Astrocyte (in vitro differentiated cells and primary cell): ENCODE measurements around the gene IL23A.

Experiments
- CTCF ChIP-seq: IDR thresholded peaks from 2 replicates; pipeline ENCODE4 v1.5.1; 2011; ENCODE audit warnings: low read depth, mild to moderate bottlenecking, inconsistent platforms, low read length, moderate library complexity; ENCODE audit not compliant: insufficient read depth
- EZH2 ChIP-seq: IDR thresholded peaks from 2 replicates; pipeline ENCODE4 v1.6.1; 2012; ENCODE audit warnings: mild to moderate bottlenecking, low read length, inconsistent platforms; ENCODE audit not compliant: insufficient read depth

- no peak for TF ChIP-seq CTCF
- TF ChIP-seq EZH2: no peak
Observed at GRCh38 chr12:56299308-56299852, 39.3 kb upstream of the IL23A start.
